ENCODE results near the gene PCTP.

Gene PCTP

GRCh38 chr17:55748841-55749240, 2.0 kb upstream of the PCTP start:
- Histone ChIP-seq H3K9me3 (ENCODE audit: severe bottlenecking) (no peaks in the 10 kb centered on the region), H3K36me3 (ENCODE audit: low read depth) (no peaks in the 10 kb centered on the region), H3K4me3 (ENCODE audit: severe bottlenecking) (no peak overlapping the region), H3K4me1 (ENCODE audit: insufficient read depth, poor library complexity, severe bottlenecking) (peaks cover 6% of the 10 kb centered on the region), H3K27me3 (ENCODE audit: insufficient read depth, poor library complexity, severe bottlenecking) (no peaks in the 10 kb centered on the region), H3K27ac (ENCODE audit: poor library complexity, severe bottlenecking) (no peak overlapping the region)
- DNase-seq (ENCODE audit: low spot score) (no peak), ATAC-seq (ENCODE audit: low read depth) (no peak)
- TF ChIP-seq, protein P1, sequence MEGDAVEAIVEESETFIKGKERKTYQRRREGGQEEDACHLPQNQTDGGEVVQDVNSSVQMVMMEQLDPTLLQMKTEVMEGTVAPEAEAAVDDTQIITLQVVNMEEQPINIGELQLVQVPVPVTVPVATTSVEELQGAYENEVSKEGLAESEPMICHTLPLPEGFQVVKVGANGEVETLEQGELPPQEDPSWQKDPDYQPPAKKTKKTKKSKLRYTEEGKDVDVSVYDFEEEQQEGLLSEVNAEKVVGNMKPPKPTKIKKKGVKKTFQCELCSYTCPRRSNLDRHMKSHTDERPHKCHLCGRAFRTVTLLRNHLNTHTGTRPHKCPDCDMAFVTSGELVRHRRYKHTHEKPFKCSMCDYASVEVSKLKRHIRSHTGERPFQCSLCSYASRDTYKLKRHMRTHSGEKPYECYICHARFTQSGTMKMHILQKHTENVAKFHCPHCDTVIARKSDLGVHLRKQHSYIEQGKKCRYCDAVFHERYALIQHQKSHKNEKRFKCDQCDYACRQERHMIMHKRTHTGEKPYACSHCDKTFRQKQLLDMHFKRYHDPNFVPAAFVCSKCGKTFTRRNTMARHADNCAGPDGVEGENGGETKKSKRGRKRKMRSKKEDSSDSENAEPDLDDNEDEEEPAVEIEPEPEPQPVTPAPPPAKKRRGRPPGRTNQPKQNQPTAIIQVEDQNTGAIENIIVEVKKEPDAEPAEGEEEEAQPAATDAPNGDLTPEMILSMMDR (IDR thresholded peaks at IDR 0.05; ENCODE audit: poor library complexity, severe bottlenecking), result no peak

- H3K4me3 ChIP-seq (ENCODE audit: severe bottlenecking), result no peak overlapping the region
- no peak overlapping the region for H3K27ac ChIP-seq (ENCODE audit: poor library complexity, severe bottlenecking)
- H3K4me1 ChIP-seq (ENCODE audit: insufficient read depth, poor library complexity, severe bottlenecking), result peaks cover 6% of the 10 kb centered on the region
- no peaks in the 10 kb centered on the region for H3K9me3 ChIP-seq (ENCODE audit: severe bottlenecking)
- no peak for ATAC-seq (ENCODE audit: low read depth)
- no peak for DNase-seq (ENCODE audit: low spot score)
- H3K27me3 ChIP-seq (ENCODE audit: insufficient read depth, poor library complexity, severe bottlenecking), result no peaks in the 10 kb centered on the region
- no peaks in the 10 kb centered on the region for H3K36me3 ChIP-seq (ENCODE audit: low read depth)
- TF ChIP-seq, protein P1 (IDR thresholded peaks at IDR 0.05; ENCODE audit: poor library complexity, severe bottlenecking), result no peak
Observed at GRCh38 chr17:55749985-55750384, 866 bp upstream of the PCTP start.

DNA sequence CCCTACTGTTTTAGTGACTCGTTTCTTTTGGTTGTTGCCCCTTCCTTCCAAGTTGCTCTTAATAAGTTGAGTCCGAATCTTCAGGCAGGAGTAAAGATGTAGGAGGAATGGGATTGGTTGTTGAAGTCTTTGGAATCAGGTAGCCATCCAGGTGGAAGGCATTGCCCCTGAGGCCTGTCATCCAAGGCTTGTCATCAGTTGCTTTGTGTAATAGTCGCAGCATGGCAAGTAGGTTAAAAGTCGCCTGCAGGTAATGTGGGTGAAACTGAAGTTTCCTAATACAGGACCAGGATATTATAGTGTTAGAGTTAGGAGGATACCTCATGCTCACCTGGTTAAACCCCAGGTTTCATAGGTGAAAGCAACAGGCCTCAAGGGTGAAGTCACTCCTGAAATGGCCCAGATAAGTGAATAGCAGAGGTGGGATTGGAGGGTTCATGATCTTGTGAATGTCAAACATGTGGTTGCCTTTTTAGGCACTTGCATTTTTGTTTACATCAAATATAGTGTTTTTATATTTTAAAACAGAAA, 934 bp downstream of the PCTP start:
- Histone ChIP-seq H3K9me3 (ENCODE audit: severe bottlenecking) (no peaks in the 10 kb centered on the region), H3K36me3 (ENCODE audit: low read depth) (no peaks in the 10 kb centered on the region), H3K27ac (ENCODE audit: poor library complexity, severe bottlenecking) (no peak overlapping the region), H3K4me1 (ENCODE audit: insufficient read depth, poor library complexity, severe bottlenecking) (peaks cover 6% of the 10 kb centered on the region), H3K4me3 (ENCODE audit: severe bottlenecking) (peak overlapping the region; percentile 51), H3K27me3 (ENCODE audit: insufficient read depth, poor library complexity, severe bottlenecking) (no peaks in the 10 kb centered on the region)
- DNase-seq (ENCODE audit: low spot score), result no peak
- TF ChIP-seq, protein P1 (IDR thresholded peaks at IDR 0.05; ENCODE audit: poor library complexity, severe bottlenecking), result no peak
- no peak for ATAC-seq (ENCODE audit: low read depth)

DNA sequence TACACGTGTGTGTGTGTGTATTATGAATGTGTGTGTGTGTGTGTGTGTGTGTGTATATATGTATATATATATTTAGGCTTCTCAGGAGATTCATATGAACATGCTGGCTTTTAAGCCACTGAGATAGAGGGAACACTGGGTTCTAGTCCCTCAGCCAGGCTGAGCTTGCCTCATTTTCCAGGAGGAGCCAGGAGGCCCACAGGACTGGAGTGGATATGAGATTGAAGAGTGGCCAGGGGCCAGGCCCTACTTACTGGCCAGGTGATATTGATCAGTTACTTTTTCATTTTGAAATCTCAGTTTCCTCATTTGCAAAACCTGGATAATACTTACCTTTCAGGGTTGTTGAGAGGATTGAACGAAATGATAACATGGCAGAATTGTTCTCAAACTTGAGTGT, 5.8 kb downstream of the PCTP start:
- ATAC-seq (ENCODE audit: low read depth), result no peak
- H3K4me1 ChIP-seq (ENCODE audit: insufficient read depth, poor library complexity, severe bottlenecking), result peaks cover 5% of the 10 kb centered on the region

DNA sequence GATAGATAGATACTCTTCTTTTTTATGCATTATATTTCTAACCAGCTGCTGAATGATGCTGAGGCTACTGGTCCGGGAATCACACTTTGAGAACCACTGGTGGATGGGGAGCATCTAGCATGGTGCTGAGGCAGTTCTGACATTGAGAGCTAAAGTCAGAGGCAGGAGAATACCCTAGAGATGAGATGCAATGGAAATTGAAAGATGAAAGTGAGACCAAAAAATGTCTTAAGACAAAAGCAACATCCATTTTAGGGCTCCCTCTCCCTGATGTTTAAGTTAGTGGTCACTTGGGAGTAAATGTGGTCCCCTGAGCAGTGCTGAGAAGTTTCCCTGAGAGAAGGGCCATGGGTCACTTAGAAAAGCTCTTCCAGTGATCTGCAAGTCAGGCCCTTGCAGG, 6.8 kb downstream of the PCTP start:
- no peak overlapping the region for H3K27ac ChIP-seq (ENCODE audit: poor library complexity, severe bottlenecking)
- no peak overlapping the region for H3K4me3 ChIP-seq (ENCODE audit: severe bottlenecking)
- no peaks in the 10 kb centered on the region for H3K36me3 ChIP-seq (ENCODE audit: low read depth)
- TF ChIP-seq, protein P1 (IDR thresholded peaks at IDR 0.05; ENCODE audit: poor library complexity, severe bottlenecking), result no peak
- no peaks in the 10 kb centered on the region for H3K4me1 ChIP-seq (ENCODE audit: insufficient read depth, poor library complexity, severe bottlenecking)
- ATAC-seq (ENCODE audit: low read depth), result no peak
- DNase-seq (ENCODE audit: low spot score), result no peak
- no peaks in the 10 kb centered on the region for H3K27me3 ChIP-seq (ENCODE audit: insufficient read depth, poor library complexity, severe bottlenecking)
- no peaks in the 10 kb centered on the region for H3K9me3 ChIP-seq (ENCODE audit: severe bottlenecking)

More for the DNA sequence above, 5.8 kb downstream of the PCTP start:
- TF ChIP-seq, protein P1 (IDR thresholded peaks at IDR 0.05; ENCODE audit: poor library complexity, severe bottlenecking), result no peak
- Histone ChIP-seq H3K9me3 (ENCODE audit: severe bottlenecking) (no peaks in the 10 kb centered on the region), H3K27me3 (ENCODE audit: insufficient read depth, poor library complexity, severe bottlenecking) (no peaks in the 10 kb centered on the region), H3K4me3 (ENCODE audit: severe bottlenecking) (no peak overlapping the region), H3K27ac (ENCODE audit: poor library complexity, severe bottlenecking) (no peak overlapping the region), H3K36me3 (ENCODE audit: low read depth) (no peaks in the 10 kb centered on the region)
- DNase-seq (ENCODE audit: low spot score), result no peak

All from RWPE2 (cell line).